H1 (cell line): Measurements from ENCODE around the gene MICALL1. TPM values are rescaled to one million over a fixed set of nuclear protein-coding genes. Genes with fewer than 3 reads are reported as not detected.
A peak's percentile ranks its signal among the peaks of the same experiment; 100 is the strongest.

Source experiments
- CTCF ChIA-PET: fragments of 300-600 bp; sonication (Branson Sonifier 250); formaldehyde crosslinking; loops from one replicate; lab custom pipeline; 2021; ENCODE audit not compliant: partially characterized antibody; lab: Charles Lee
- POLR2A ChIA-PET: fragments of 300-600 bp; sonication (Branson Sonifier 250); formaldehyde crosslinking; loops from one replicate; lab custom pipeline; 2021; ENCODE audit warnings: inconsistent platforms; ENCODE audit not compliant: partially characterized antibody; lab: Charles Lee
- DNase-seq, 2 experiments: peaks; one replicate each; pipeline versions ENCODE4 v3.0.0 to v3.0.0-alpha.2; 2010 to 2022; ENCODE audit warnings: low spot score in 2 of 2, low read depth in 1 of 2, mixed read lengths in 1 of 2
- FAIRE-seq: peaks from 2 replicates; lab custom pipeline; 2011; peaks lifted over from hg19 to GRCh38; lab: Jason Lieb, UNC
- H2AFZ ChIP-seq: 2 replicates; pipeline ENCODE4 v1.8.1; 2012; ENCODE audit warnings: low read length, inconsistent platforms
- H2AK5ac ChIP-seq: 2 replicates; pipeline ENCODE4 v1.6.1; 2013; ENCODE audit warnings: low read depth, low read length
- H2BK120ac ChIP-seq: replicated peaks from 2 replicates; pipeline ENCODE3; 2013; ENCODE audit warnings: low read depth, low read length, inconsistent platforms
- H2BK12ac ChIP-seq: 2 replicates; pipeline ENCODE4 v1.6.1; 2013; ENCODE audit warnings: low read depth, low read length
- H2BK15ac ChIP-seq: 2 replicates; pipeline ENCODE4 v1.6.1; 2013; ENCODE audit warnings: low read length
- H2BK20ac ChIP-seq: 2 replicates; pipeline ENCODE4 v1.6.1; 2013; ENCODE audit warnings: low read length
- H2BK5ac ChIP-seq: 2 replicates; pipeline ENCODE4 v1.6.1; 2013; ENCODE audit warnings: low read depth, low read length
- H3K14ac ChIP-seq: 2 replicates; pipeline ENCODE4 v1.6.1; 2013; ENCODE audit warnings: inconsistent platforms; ENCODE audit not compliant: insufficient read length
- H3K18ac ChIP-seq: 2 replicates; pipeline ENCODE4 v1.6.1; 2013; ENCODE audit warnings: low read length; ENCODE audit errors: extremely low read depth
- H3K23ac ChIP-seq: 2 replicates; pipeline ENCODE4 v1.6.1; 2013; ENCODE audit warnings: inconsistent platforms; ENCODE audit not compliant: insufficient read length
- H3K23me2 ChIP-seq: 2 replicates; pipeline ENCODE4 v1.6.1; 2013; ENCODE audit warnings: low read depth, low read length
- H3K27ac ChIP-seq: 2 replicates; pipeline ENCODE4 v1.6.1; 2011; ENCODE audit warnings: low read depth, low read length, inconsistent platforms
- H3K27me3 ChIP-seq, 4 experiments: replicated peaks in 1 of 4; 1 replicate in 1 of 4; 2 replicates in 3 of 4; pipeline versions ENCODE4 v1.6.1 to v1.8.1; 2011 to 2013; ENCODE audit warnings: low read length in 3 of 4, mild to moderate bottlenecking in 3 of 4, inconsistent platforms in 2 of 4, mixed read lengths in 2 of 4, moderate library complexity in 1 of 4; ENCODE audit not compliant: control insufficient read depth in 3 of 4, insufficient read depth in 3 of 4; ENCODE audit errors: extremely low read depth in 1 of 4
- H3K36me3 ChIP-seq, 4 experiments: 2 replicates each; pipeline versions ENCODE4 v1.6.1 to v1.8.1; 2011 to 2013; ENCODE audit warnings: mild to moderate bottlenecking in 4 of 4, low read length in 3 of 4, moderate library complexity in 2 of 4, control low read depth in 1 of 4, inconsistent platforms in 1 of 4; ENCODE audit not compliant: insufficient read depth in 4 of 4, control insufficient read depth in 2 of 4
- H3K4ac ChIP-seq: replicated peaks from 2 replicates; pipeline ENCODE3; 2013; ENCODE audit warnings: low read length, low read depth, mixed read lengths, inconsistent platforms; ENCODE audit not compliant: insufficient read length
- H3K4me1 ChIP-seq, 4 experiments: replicated peaks in 1 of 4; 1 replicate in 1 of 4; 2 replicates in 3 of 4; pipeline versions ENCODE4 v1.6.1 to v1.8.1; 2011 to 2013; ENCODE audit warnings: low read length in 3 of 4, inconsistent platforms in 2 of 4, mixed read lengths in 1 of 4; ENCODE audit not compliant: insufficient read depth in 4 of 4, control insufficient read depth in 3 of 4
- H3K4me2 ChIP-seq, 2 experiments: 2 replicates each; pipeline versions ENCODE4 v1.6.1 to v1.8.1; 2011 to 2013; ENCODE audit warnings: low read depth in 2 of 2, low read length in 2 of 2, control low read depth in 1 of 2, inconsistent platforms in 1 of 2, mild to moderate bottlenecking in 1 of 2; ENCODE audit not compliant: insufficient read depth in 1 of 2
- H3K4me3 ChIP-seq, 4 experiments: fragments of 200-600, 300-600 bp in 1 of 4; sonication (generic), shearing (Covaris generic), sonication (Bioruptor Twin) in 1 of 4; 2 replicates each; pipeline versions ENCODE4 v1.5.1 to v1.8.1; 2011 to 2016; ENCODE audit warnings: low read length in 4 of 4, low read depth in 3 of 4, control low read depth in 2 of 4, inconsistent platforms in 2 of 4, mild to moderate bottlenecking in 2 of 4, mixed read lengths in 1 of 4, moderate library complexity in 1 of 4; ENCODE audit not compliant: insufficient read depth in 2 of 4; ENCODE audit errors: extremely low read depth in 1 of 4
- H3K56ac ChIP-seq: replicated peaks from 2 replicates; pipeline ENCODE3; 2013; ENCODE audit warnings: low read depth, mild to moderate bottlenecking, mixed read lengths, low read length, inconsistent platforms; ENCODE audit not compliant: insufficient read length
- H3K79me1 ChIP-seq: 2 replicates; pipeline ENCODE4 v1.6.1; 2013; ENCODE audit warnings: low read depth, low read length, control low read depth
- H3K79me2 ChIP-seq, 2 experiments: 2 replicates each; pipeline versions ENCODE4 v1.6.1 to v1.8.1; 2012 to 2013; ENCODE audit warnings: low read length in 2 of 2, mild to moderate bottlenecking in 2 of 2, inconsistent platforms in 1 of 2; ENCODE audit not compliant: insufficient read depth in 2 of 2, control insufficient read depth in 1 of 2
- H3K9ac ChIP-seq, 4 experiments: replicated peaks in 1 of 4; 1 replicate in 1 of 4; 2 replicates in 3 of 4; pipeline versions ENCODE4 v1.6.1 to v1.8.1; 2011 to 2013; ENCODE audit warnings: low read depth in 3 of 4, low read length in 3 of 4, control low read depth in 2 of 4, mild to moderate bottlenecking in 2 of 4, moderate library complexity in 2 of 4, inconsistent platforms in 1 of 4; ENCODE audit errors: extremely low read depth in 1 of 4
- H3K9me3 ChIP-seq, 2 experiments: 2 replicates each; pipeline versions ENCODE4 v1.6.1 to v1.8.1; 2012 to 2013; ENCODE audit warnings: mild to moderate bottlenecking in 2 of 2, moderate library complexity in 2 of 2, control low read depth in 1 of 2, inconsistent platforms in 1 of 2, low read depth in 1 of 2, low read length in 1 of 2, mixed read lengths in 1 of 2; ENCODE audit not compliant: insufficient read depth in 2 of 2
- H4K20me1 ChIP-seq, 2 experiments: replicated peaks in 1 of 2; 2 replicates each; pipeline versions ENCODE3 to v1.8.1; 2011 to 2013; ENCODE audit warnings: inconsistent platforms in 2 of 2, low read length in 2 of 2, mild to moderate bottlenecking in 1 of 2; ENCODE audit not compliant: insufficient read depth in 2 of 2, control insufficient read depth in 1 of 2
- H4K5ac ChIP-seq: 2 replicates; pipeline ENCODE4 v1.6.1; 2013; ENCODE audit warnings: low read length, low read depth, mixed read lengths, inconsistent platforms; ENCODE audit not compliant: insufficient read length
- H4K8ac ChIP-seq: 2 replicates; pipeline ENCODE4 v1.8.0; 2013; ENCODE audit warnings: mild to moderate bottlenecking, moderate library complexity, low read length, inconsistent platforms; ENCODE audit not compliant: insufficient read depth; ENCODE audit errors: extremely low read depth
- H4K91ac ChIP-seq: replicated peaks from 2 replicates; pipeline ENCODE3; 2013; ENCODE audit warnings: low read length, mixed read lengths, inconsistent platforms; ENCODE audit not compliant: insufficient read length
- BCL11A ChIP-seq, 2 experiments: IDR thresholded peaks; one replicate each; pipeline ENCODE4 v1.6.1; 2011; ENCODE audit warnings: low read depth in 2 of 2, low read length in 2 of 2, mild to moderate bottlenecking in 2 of 2
- GABPA ChIP-seq: IDR thresholded peaks from 2 replicates; pipeline ENCODE4 v1.6.1; 2011; ENCODE audit warnings: mild to moderate bottlenecking, low read length, moderate library complexity, borderline replicate concordance; ENCODE audit not compliant: insufficient read depth
- GTF2F1 ChIP-seq: IDR thresholded peaks from 2 replicates; pipeline ENCODE4 v1.6.1; 2012; ENCODE audit warnings: low read depth, low read length, improper control_type of control experiment, borderline replicate concordance
- HDAC2 ChIP-seq, 2 experiments: fragments of 300-600 bp in 1 of 2; sonication (generic) in 1 of 2; IDR thresholded peaks; 2 replicates each; pipeline ENCODE4 v1.6.1; 2011 to 2012; ENCODE audit warnings: low read depth in 2 of 2, low read length in 2 of 2, mild to moderate bottlenecking in 2 of 2, moderate library complexity in 2 of 2, borderline replicate concordance in 1 of 2, inconsistent platforms in 1 of 2
- MAFK ChIP-seq: IDR thresholded peaks from 2 replicates; pipeline ENCODE4 v1.6.1; 2012; ENCODE audit warnings: low read depth, mild to moderate bottlenecking, improper control_type of control experiment, low read length
- POU5F1 ChIP-seq: IDR thresholded peaks from 2 replicates; pipeline ENCODE4 v1.6.1; 2011; ENCODE audit warnings: low read depth, mild to moderate bottlenecking, low read length, moderate library complexity
- RNF2 ChIP-seq: fragments of 200-900, 300-1000 bp; sonication (generic); IDR thresholded peaks from 2 replicates; pipeline ENCODE4 v1.7.1; 2016; ENCODE audit warnings: borderline replicate concordance, low read depth, mild to moderate bottlenecking, antibody characterized with exemption, low read length; ENCODE audit not compliant: poor library complexity, severe bottlenecking; ENCODE audit errors: missing control alignments
- RXRA ChIP-seq: IDR thresholded peaks from 2 replicates; pipeline ENCODE4 v1.6.1; 2011; ENCODE audit warnings: low read depth, mild to moderate bottlenecking, low read length, moderate library complexity; ENCODE audit not compliant: insufficient read depth
- SIN3A ChIP-seq, 2 experiments: IDR thresholded peaks in 1 of 2; conservative IDR thresholded peaks in 1 of 2; 2 replicates each; pipeline ENCODE4 v1.6.1; 2011 to 2012; ENCODE audit warnings: low read length in 2 of 2, improper control_type of control experiment in 1 of 2, low read depth in 1 of 2, mild to moderate bottlenecking in 1 of 2
- WGBS, 2 experiments: shearing (Covaris generic) in 1 of 2; methylation state at CpG; one replicate each; pipeline versions ENCODE4 v1.1.6 to v1.1.7; 2013 to 2015; ENCODE audit warnings: low lambda C conversion rate in 2 of 2, mixed read lengths in 2 of 2, inconsistent platforms in 1 of 2, low coverage in 1 of 2, missing lambda C conversion rate in 1 of 2; ENCODE audit not compliant: insufficient replicate concordance in 2 of 2, insufficient coverage in 1 of 2, insufficient read length in 1 of 2; ENCODE audit errors: extremely low coverage in 1 of 2, missing lambda C conversion rate in 1 of 2; 5-methylcytosine and 5-hydroxymethylcytosine counted together
- polyA plus RNA-seq, 7 experiments: library from polyadenylated mRNA; depleted of rRNA in 3 of 7; stranded (reverse) in 5 of 7; unstranded in 2 of 7; fragments of >200 nt in 5 of 7; fragments of 200-250 nt in 2 of 7; gene quantifications; 1 replicate in 5 of 7; 2 replicates in 1 of 7; 4 replicates in 1 of 7; pipeline versions ENCODE4 v1.2.1 to v1.2.3, GENCODE V29; 2011 to 2013; ENCODE audit warnings: missing spikeins in 2 of 7, mixed read lengths in 2 of 7
- total RNA-seq: library from RNA; stranded (reverse); fragmentation: NEBNext Ultra II Directional; extraction: Animal tissue kit (Norgen Biotek cat#: 25700); gene quantifications from 2 replicates; pipeline ENCODE4 v1.2.1, GENCODE V29; 2021
- TF ChIP-seq, protein P1 (sequence below): IDR thresholded peaks from 2 replicates; pipeline ENCODE4 v1.6.1; 2011; ENCODE audit warnings: low read length, improper control_type of control experiment

The MICALL1 gene
- total and polyA plus RNA-seq, 2 of the 8 experiments (the other 6 are each of a cell fraction or from before 2014, with no cell fraction given): 17.7 to 32.1 TPM

DNA sequence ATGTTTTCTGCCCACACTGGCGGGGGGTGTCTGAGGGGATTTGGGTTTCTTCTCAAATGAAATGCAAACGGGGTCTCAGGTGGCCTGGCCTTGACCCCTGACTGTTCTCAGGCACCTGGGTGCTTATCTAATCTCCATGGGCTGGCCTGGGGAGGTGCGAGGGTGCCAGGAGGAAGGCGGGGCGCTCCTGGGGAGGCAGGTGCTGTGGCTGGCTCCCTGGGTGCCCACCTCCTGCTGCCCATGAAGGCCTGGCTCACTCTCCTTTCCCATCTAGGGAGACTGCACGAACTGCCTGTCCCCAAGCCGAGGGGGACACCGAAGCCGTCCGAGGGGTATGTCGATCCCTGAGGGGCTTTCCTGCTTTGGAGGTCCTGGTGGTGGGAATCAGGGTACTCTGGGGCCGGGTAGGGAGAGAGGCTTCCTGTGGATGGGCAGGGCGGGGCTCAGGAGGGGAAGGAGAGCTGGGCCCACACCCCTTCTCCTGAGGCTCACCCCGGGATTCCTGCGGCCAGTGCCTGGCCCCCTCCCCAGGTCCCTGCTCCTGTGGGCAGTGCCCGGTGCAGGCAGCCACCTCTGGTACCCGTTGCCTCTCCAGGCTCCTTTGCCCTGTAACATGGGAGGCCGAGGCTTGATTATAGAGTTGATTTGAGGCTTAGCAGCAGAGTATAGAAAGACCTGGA is 18.4 kb downstream of the MICALL1 start:
- no peaks in the 10 kb centered on the region for H3K23me2 ChIP-seq
- no peak overlapping the region for H3K56ac ChIP-seq
- peaks cover 3 to 13% (median 8%) of the 10 kb centered on the region in 4 experiments; a peak in 6 of 8 replicates for H3K36me3 ChIP-seq
- no peak overlapping the region for H2BK120ac ChIP-seq
- CTCF ChIA-PET: interaction anchor here (0.8 to 2.9 kb wide), 7 partner anchors 9 to 263 kb away, joined by 3 to 13 read pairs (median 3); no protein-coding TSS in a partner anchor
- H3K79me1 ChIP-seq: no peaks in the 10 kb centered on the region
- H2BK20ac ChIP-seq: no peak overlapping the region
- H2BK12ac ChIP-seq: no peak overlapping the region
- no peak overlapping the region for H3K23ac ChIP-seq
- no peaks in the 10 kb centered on the region for H3K79me2 ChIP-seq
- H3K4me1 ChIP-seq: no peaks in the 10 kb centered on the region
- no peak overlapping the region for H3K4me2 ChIP-seq
- H3K4ac ChIP-seq: no peak overlapping the region
- no peak overlapping the region for H3K18ac ChIP-seq
- H2AK5ac ChIP-seq: no peak overlapping the region
- H2BK15ac ChIP-seq: no peak overlapping the region
- H3K9ac ChIP-seq: no peak overlapping the region
- H4K91ac ChIP-seq: no peak overlapping the region
- no peak overlapping the region for H3K14ac ChIP-seq
- no peaks in the 10 kb centered on the region for H3K27me3 ChIP-seq
- no peak for FAIRE-seq
- no peak overlapping the region for H3K27ac ChIP-seq
- H4K5ac ChIP-seq: no peak overlapping the region
- no peak overlapping the region for H2BK5ac ChIP-seq
- WGBS, 2 experiments: 87% methylated on average over 14 of the region's 18 CpGs; no CpG with 5 or more reads in 1 of the 2 experiments
- peaks cover 0 to 1% of the 10 kb centered on the region in 2 experiments for H4K20me1 ChIP-seq
- H4K8ac ChIP-seq: peak overlapping the region; percentile 51; the same call in 1 of the 2 replicates
- POLR2A ChIA-PET: interaction anchor here (0.6 to 1.1 kb wide), 4 partner anchors 8 to 29 kb away, joined by 3 to 5 read pairs (median 3); partner anchors contain the start of genes C22orf23, MICALL1 and POLR2F
- H3K4me3 ChIP-seq: no peak overlapping the region
- H2AFZ ChIP-seq: no peak overlapping the region
- DNase-seq: no peak
- no peaks in the 10 kb centered on the region for H3K9me3 ChIP-seq
- TF ChIP-seq BCL11A (IDR thresholded peaks at IDR 0.05; ENCODE audit: low read depth in 2 of 2, low read length in 2 of 2) (no peak), MAFK (no peak), GABPA (no peak), HDAC2 (IDR thresholded peaks at IDR 0.05; ENCODE audit: borderline replicate concordance in 1 of 2, low read depth in 2 of 2, low read length in 2 of 2) (no peak), RXRA (no peak), GTF2F1 (no peak), POU5F1 (no peak), SIN3A (conservative IDR thresholded peaks at IDR 0.05 in 1 of 2, IDR thresholded peaks at IDR 0.05 in 1 of 2; ENCODE audit: low read depth in 1 of 2, low read length in 2 of 2) (no peak), RNF2 (no peak)
- TF ChIP-seq, protein P1, sequence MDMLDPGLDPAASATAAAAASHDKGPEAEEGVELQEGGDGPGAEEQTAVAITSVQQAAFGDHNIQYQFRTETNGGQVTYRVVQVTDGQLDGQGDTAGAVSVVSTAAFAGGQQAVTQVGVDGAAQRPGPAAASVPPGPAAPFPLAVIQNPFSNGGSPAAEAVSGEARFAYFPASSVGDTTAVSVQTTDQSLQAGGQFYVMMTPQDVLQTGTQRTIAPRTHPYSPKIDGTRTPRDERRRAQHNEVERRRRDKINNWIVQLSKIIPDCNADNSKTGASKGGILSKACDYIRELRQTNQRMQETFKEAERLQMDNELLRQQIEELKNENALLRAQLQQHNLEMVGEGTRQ: no peak
